Measurements from ENCODE around the gene ATIC.

DNA sequence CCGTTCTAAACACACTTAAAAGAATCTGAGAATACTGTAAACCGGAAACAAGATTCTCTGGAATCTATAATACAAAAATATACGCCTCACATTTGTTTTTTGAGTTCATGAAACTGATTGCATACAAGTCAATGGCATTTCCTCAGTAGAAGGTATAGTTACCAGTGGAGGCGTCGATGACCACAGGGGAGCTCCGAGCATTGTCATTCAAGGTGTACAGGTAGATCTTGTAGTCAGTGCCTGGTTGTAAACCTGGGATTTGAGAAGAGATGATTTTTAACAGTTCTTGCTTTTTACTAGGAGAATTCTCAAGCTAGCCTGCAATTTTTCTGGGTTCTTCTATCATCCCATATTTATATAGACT lies 63.6 kb downstream of the ATIC start:
- no peak for TF ChIP-seq KDM5A (IDR thresholded peaks at IDR 0.05)
- no peak for TF ChIP-seq FOSB (CRISPR knock-in tag; IDR thresholded peaks at IDR 0.05)
- TF ChIP-seq RCOR1 (IDR thresholded peaks at IDR 0.05; ENCODE audit: low read depth, low read length), result no peak
- no peak for TF ChIP-seq RNF2 (IDR thresholded peaks at IDR 0.05; ENCODE audit: borderline replicate concordance, low read depth)
- no peak for TF ChIP-seq CBX8 (IDR thresholded peaks at IDR 0.05)
- no peak for TF ChIP-seq POLR2A (IDR thresholded peaks at IDR 0.05; ENCODE audit: low read length)
- TF ChIP-seq CEBPB (IDR thresholded peaks at IDR 0.05), result no peak

All from A549 (cell line).